ACC112 (cell line): ENCODE data around the gene KLHL13.

Source experiments
- H2AFZ ChIP-seq: fragments of 200-600 bp; sonication (generic); one replicate; pipeline ENCODE4 v1.6.0; 2017; ENCODE audit warnings: antibody characterized with exemption, low read length; ENCODE audit not compliant: unreplicated experiment
- H3K27ac ChIP-seq: fragments of 200-600 bp; sonication (generic); 2 replicates; pipeline ENCODE4 v1.5.1; 2014; ENCODE audit warnings: low read depth, mild to moderate bottlenecking, antibody characterized with exemption, low read length, moderate library complexity
- H3K27me3 ChIP-seq: fragments of 200-600 bp; sonication (generic); 2 replicates; pipeline ENCODE4 v1.6.1; 2014; ENCODE audit warnings: mild to moderate bottlenecking, antibody characterized with exemption, low read length, moderate library complexity, mixed read lengths; ENCODE audit not compliant: insufficient read depth
- H3K36me3 ChIP-seq: fragments of 200-600 bp; sonication (generic); 2 replicates; pipeline ENCODE4 v1.6.1; 2016; ENCODE audit warnings: mild to moderate bottlenecking, antibody characterized with exemption, low read length, moderate library complexity, mixed read lengths; ENCODE audit not compliant: insufficient read depth
- H3K4me1 ChIP-seq: fragments of 200-600 bp; sonication (generic); one replicate; pipeline ENCODE4 v1.6.1; 2016; ENCODE audit warnings: low read length, mixed read lengths; ENCODE audit not compliant: insufficient read depth, unreplicated experiment, control insufficient read depth
- H3K4me3 ChIP-seq: fragments of 200-600 bp; sonication (generic); 2 replicates; pipeline ENCODE4 v1.5.1; 2014; ENCODE audit warnings: mild to moderate bottlenecking, low read depth, low read length
- H3K79me2 ChIP-seq: fragments of 200-600 bp; sonication (generic); one replicate; pipeline ENCODE4 v1.6.0; 2016; ENCODE audit warnings: low read length; ENCODE audit not compliant: control insufficient read depth, unreplicated experiment, insufficient read depth

KLHL13 gene

GRCh38 chrX:117871796-117872195 lies 244.8 kb downstream of the KLHL13 start:
- Histone ChIP-seq H3K79me2 (no peaks in the 10 kb centered on the region), H3K4me1 (no peaks in the 10 kb centered on the region), H2AFZ (no peak overlapping the region), H3K36me3 (no peaks in the 10 kb centered on the region), H3K4me3 (no peak overlapping the region), H3K27ac (no peak overlapping the region), H3K27me3 (no peaks in the 10 kb centered on the region)

GRCh38 chrX:117860517-117860916 lies 256.1 kb downstream of the KLHL13 start:
- H3K27ac ChIP-seq, result no peak overlapping the region
- no peak overlapping the region for H2AFZ ChIP-seq
- no peaks in the 10 kb centered on the region for H3K79me2 ChIP-seq
- H3K4me1 ChIP-seq, result no peaks in the 10 kb centered on the region
- H3K27me3 ChIP-seq, result no peaks in the 10 kb centered on the region
- no peaks in the 10 kb centered on the region for H3K36me3 ChIP-seq
- H3K4me3 ChIP-seq, result no peak overlapping the region

- H3K4me3 ChIP-seq, result no peak overlapping the region
- H3K27ac ChIP-seq, result no peak overlapping the region
- no peaks in the 10 kb centered on the region for H3K36me3 ChIP-seq
- H3K27me3 ChIP-seq, result no peaks in the 10 kb centered on the region
- H3K4me1 ChIP-seq, result no peaks in the 10 kb centered on the region
- H3K79me2 ChIP-seq, result no peaks in the 10 kb centered on the region
- no peak overlapping the region for H2AFZ ChIP-seq
Measured at GRCh38 chrX:117854806-117855205, 261.8 kb downstream of the KLHL13 start.

GRCh38 chrX:117851025-117851424 lies 265.6 kb downstream of the KLHL13 start:
- H3K4me3 ChIP-seq, result no peak overlapping the region
- H3K4me1 ChIP-seq, result no peaks in the 10 kb centered on the region
- no peak overlapping the region for H3K27ac ChIP-seq
- no peaks in the 10 kb centered on the region for H3K36me3 ChIP-seq
- H3K79me2 ChIP-seq, result no peaks in the 10 kb centered on the region
- H2AFZ ChIP-seq, result no peak overlapping the region
- no peaks in the 10 kb centered on the region for H3K27me3 ChIP-seq
